GM12801 (cell line): ENCODE measurements around the gene SRPX2.

Source experiments
- TF ChIP-seq, protein P1 (sequence below): IDR thresholded peaks from one replicate; pipeline ENCODE4 v1.5.1; 2011; ENCODE audit warnings: control low read depth; ENCODE audit not compliant: insufficient read length; ENCODE audit errors: extremely low read depth

Gene SRPX2

DNA sequence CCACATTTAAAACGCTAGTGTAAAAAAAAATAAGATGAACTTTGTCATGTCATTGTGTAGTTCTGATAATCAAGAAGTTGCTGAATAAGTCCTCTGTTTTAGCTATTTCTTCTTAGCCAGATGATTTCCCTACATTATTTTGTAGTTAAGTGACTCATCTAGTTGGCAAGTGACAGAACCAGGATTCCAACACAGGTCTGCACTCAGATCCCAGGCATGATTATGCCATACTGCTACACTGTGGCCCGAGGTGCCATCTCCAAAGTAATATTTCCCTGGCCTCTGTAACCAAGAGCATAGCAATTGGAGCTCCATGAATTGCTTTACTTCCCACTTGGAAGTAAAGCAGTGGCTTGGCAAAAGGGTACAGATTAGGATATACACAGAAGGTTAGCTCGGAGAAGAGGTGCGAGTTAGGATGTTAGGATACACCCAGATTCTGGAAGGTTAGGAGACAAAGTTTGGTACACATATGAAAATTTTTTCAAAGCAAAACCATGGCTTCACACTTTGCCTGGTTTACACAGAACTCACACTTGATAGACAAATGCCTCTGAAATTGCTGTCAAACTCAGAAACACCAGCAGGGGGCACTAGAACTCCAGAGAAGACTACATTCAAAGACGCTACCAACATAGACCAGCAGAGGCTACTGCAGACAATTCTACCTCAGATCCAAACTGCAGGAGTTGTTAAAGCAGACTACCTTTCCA is 41.4 kb downstream of the SRPX2 start:
- TF ChIP-seq, protein P1, sequence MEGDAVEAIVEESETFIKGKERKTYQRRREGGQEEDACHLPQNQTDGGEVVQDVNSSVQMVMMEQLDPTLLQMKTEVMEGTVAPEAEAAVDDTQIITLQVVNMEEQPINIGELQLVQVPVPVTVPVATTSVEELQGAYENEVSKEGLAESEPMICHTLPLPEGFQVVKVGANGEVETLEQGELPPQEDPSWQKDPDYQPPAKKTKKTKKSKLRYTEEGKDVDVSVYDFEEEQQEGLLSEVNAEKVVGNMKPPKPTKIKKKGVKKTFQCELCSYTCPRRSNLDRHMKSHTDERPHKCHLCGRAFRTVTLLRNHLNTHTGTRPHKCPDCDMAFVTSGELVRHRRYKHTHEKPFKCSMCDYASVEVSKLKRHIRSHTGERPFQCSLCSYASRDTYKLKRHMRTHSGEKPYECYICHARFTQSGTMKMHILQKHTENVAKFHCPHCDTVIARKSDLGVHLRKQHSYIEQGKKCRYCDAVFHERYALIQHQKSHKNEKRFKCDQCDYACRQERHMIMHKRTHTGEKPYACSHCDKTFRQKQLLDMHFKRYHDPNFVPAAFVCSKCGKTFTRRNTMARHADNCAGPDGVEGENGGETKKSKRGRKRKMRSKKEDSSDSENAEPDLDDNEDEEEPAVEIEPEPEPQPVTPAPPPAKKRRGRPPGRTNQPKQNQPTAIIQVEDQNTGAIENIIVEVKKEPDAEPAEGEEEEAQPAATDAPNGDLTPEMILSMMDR: no peak

DNA sequence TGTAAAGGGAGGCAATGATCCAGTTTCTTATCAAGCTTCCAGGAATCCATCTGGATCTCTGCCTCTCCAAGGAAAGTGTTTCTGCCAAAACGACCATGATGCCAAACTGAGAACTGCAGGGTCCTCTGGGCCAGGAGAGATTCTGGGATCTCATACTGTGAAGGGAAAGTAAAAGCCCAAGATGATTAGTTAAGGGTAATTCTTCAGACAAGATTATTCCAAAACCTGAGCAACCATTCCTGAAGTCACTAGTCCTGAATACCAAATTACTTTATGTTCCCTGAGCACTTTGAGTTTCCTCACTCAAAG is 42.0 kb downstream of the SRPX2 start:
- TF ChIP-seq, protein P1: no peak

DNA sequence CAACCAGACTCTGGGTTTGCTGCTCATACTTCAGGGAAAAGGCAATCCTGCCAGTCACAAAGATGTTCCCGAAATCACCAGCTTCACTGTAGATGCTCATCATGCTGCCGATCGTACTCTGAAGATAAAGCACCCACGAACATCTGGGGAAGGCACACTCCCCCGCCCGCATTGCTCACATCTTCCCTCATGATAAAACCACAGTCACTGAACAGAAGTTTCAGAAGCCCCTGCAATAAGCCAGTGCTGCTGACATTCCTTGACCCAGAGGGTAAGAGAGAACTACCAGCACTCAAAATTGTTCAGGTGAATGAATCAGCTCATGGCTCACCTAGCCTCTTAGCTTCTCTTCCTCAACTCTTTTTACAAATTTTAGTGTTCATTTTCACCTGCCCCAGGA is 43.1 kb downstream of the SRPX2 start:
- TF ChIP-seq, protein P1: no peak

DNA sequence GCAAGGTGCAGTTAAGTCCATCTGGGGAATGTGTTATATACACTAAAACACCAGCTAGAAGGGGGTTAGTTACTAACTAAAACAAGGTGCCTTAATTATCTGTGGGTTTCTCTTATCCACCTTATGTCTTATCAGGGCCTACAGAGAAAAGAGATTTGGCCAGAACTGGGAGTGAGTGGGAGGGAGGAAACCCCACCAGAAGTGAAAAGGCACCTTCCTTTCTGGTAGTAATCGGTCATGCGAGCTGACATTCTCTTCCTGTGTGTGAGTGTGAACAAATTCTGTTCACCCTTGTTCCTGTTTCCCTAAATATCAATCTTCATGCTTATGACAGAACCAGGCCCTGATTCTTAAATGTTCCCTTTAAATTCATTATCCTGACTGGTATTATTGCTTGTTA is 43.5 kb downstream of the SRPX2 start:
- TF ChIP-seq, protein P1: no peak

DNA sequence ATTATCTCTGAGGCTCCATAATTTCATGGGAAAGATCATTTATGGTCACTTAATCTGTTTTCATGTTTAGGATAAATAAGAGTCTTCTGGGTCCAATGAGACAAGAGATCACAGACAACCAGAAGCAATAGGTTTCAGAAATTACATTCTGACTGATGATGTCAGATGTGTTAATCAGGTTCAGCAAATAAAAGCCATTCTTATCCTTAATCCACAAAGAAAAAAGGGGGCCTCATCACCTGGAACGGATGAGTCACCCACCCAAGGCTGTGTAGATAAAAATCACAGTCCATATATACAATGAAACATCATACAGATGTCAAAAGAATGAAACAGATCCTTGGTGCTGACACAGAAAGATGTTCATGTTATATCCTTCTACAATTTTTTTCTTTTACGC is 51.3 kb downstream of the SRPX2 start:
- TF ChIP-seq, protein P1: no peak

DNA sequence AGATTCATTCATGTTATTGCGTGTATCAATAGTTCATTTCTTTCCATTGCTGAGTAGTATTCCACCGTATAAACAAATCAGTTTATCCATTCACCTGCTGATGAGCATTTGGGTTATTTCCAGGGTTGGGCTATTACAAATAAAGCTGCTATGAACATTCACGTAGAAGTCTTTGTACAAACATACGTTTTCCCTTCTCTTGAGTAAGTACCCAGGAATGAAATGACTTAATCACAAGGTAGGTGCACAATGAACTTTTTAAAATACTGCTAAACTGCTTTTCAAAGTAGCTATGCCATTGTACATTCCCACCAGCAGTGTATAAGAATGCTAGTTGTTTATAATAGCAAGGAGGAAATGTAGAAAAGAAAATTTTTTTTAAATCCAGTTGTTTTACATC is 52.0 kb downstream of the SRPX2 start:
- TF ChIP-seq, protein P1: no peak

DNA sequence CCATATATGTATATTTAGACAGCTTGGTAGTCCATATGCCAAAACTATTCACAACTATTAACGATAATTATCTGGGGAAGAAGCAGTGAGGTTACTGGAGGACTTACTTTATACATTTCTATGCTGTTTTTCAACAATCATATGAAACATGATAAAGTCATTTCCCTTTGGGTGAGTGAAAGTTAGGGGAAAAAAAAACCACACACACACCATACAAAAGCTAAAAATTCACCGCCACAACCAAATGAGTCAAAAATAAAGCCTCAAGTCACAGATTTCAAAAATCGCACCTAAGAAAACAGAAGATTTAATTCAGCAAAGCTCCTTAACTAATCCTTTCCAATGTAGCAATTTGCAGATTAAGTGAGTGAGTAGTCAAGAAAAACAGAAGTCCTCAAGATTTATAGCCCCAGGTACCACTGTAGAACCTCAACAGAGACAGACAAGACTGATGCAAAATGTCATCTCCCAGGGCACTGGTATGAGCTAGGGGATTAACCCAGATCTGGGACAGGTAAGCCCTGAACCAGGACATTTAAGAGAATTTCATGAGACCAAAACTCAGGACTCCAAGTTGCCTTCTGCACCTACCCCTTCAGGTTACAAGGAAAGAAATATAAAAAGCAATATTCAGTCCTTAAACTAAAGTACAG is 52.8 kb downstream of the SRPX2 start:
- TF ChIP-seq, protein P1: no peak
